T-helper 17 cell (primary cell): ENCODE results near the gene ATP5PO. TPM values are rescaled to one million over a fixed set of nuclear protein-coding genes. Genes with fewer than 3 reads are reported as not detected.
A peak's percentile ranks its signal among the peaks of the same experiment; 100 is the strongest.
"Not testable (repeated sequence)": the region's sequence is repeated elsewhere in the genome, so short reads cannot be mapped to it uniquely, and the experiment has no call there.

Experiments
- ATAC-seq: fragments of 150-1000 bp; cut with Tn5 transposase; 2 replicates; pipeline ENCODE4 v1.10.0; 2021; ENCODE audit warnings: mild to moderate bottlenecking, moderate library complexity
- DNase-seq, 3 donors: peaks; one replicate each; pipeline versions ENCODE4 v3.0.0 to v3.0.0-alpha.2; 2020 to 2021
- H3K9me3 ChIP-seq: one replicate; pipeline ENCODE4 v1.7.0; 2013; ENCODE audit warnings: low read length, mild to moderate bottlenecking; ENCODE audit not compliant: control insufficient read depth, poor library complexity, severe bottlenecking
- H3K27ac Mint-ChIP-seq: one replicate; pipeline ENCODE4 v1.8.0; 2022; ENCODE audit warnings: mild to moderate bottlenecking, moderate library complexity, mixed read lengths
- H3K27me3 Mint-ChIP-seq: one replicate; pipeline ENCODE4 v1.8.0; 2022; ENCODE audit warnings: mixed read lengths
- H3K36me3 Mint-ChIP-seq: one replicate; pipeline ENCODE4 v1.8.0; 2022; ENCODE audit warnings: low read depth, mixed read lengths
- H3K4me1 Mint-ChIP-seq: one replicate; pipeline ENCODE4 v1.8.0; 2022; ENCODE audit warnings: mild to moderate bottlenecking, mixed read lengths
- H3K4me3 Mint-ChIP-seq: one replicate; pipeline ENCODE4 v1.8.0; 2022; ENCODE audit warnings: mild to moderate bottlenecking, moderate library complexity, mixed read lengths
- total RNA-seq, 4 donors: library from RNA in 2 of 4; stranded (reverse) in 2 of 4; gene quantifications; one replicate each; pipeline ENCODE4 v1.2.3 and lab custom pipeline; 2022 to 2026

The ATP5PO gene
- total RNA-seq, 2 donors from 2014 or later: 113 to 116 TPM

GRCh38 chr21:33865996-33866575 is 49.5 kb downstream of the ATP5PO start:
- no peaks in the 10 kb centered on the region for H3K9me3 ChIP-seq
- DNase-seq: no peak
- Mint-ChIP-seq H3K4me1 (peaks cover 2% of the 10 kb centered on the region), H3K27me3 (peaks cover 39% of the 10 kb centered on the region), H3K4me3 (no peak overlapping the region), H3K27ac (no peak overlapping the region), H3K36me3 (peaks cover 2% of the 10 kb centered on the region)
- ATAC-seq: no peak

GRCh38 chr21:33865176-33865575 is 50.4 kb downstream of the ATP5PO start:
- Mint-ChIP-seq H3K4me1 (peaks cover 2% of the 10 kb centered on the region), H3K27ac (peak overlapping the region; percentile 14), H3K36me3 (peaks cover 2% of the 10 kb centered on the region), H3K4me3 (no peak overlapping the region), H3K27me3 (peaks cover 42% of the 10 kb centered on the region)
- no peak for DNase-seq
- no peaks in the 10 kb centered on the region for H3K9me3 ChIP-seq
- ATAC-seq: no peak

- Mint-ChIP-seq H3K36me3 (peaks cover 2% of the 10 kb centered on the region), H3K4me1 (peaks cover 2% of the 10 kb centered on the region), H3K27me3 (peaks cover 43% of the 10 kb centered on the region), H3K27ac (peak overlapping the region; percentile 14), H3K4me3 (no peak overlapping the region)
- ATAC-seq: no peak
- DNase-seq: no peak
- no peaks in the 10 kb centered on the region for H3K9me3 ChIP-seq
These were observed 51.5 kb downstream of the ATP5PO start for GRCh38 chr21:33864150-33864549.

GRCh38 chr21:33863191-33863590 is 52.4 kb downstream of the ATP5PO start:
- H3K4me3 Mint-ChIP-seq, ATAC-seq, H3K36me3 Mint-ChIP-seq, H3K4me1 Mint-ChIP-seq, H3K9me3 ChIP-seq, H3K27ac Mint-ChIP-seq, DNase-seq: not testable (repeated sequence)
- peaks cover 48% of the 10 kb centered on the region for H3K27me3 Mint-ChIP-seq

GRCh38 chr21:33861125-33861524 is 54.5 kb downstream of the ATP5PO start:
- no peaks in the 10 kb centered on the region for H3K9me3 ChIP-seq
- Mint-ChIP-seq H3K27ac (no peak overlapping the region), H3K36me3 (peaks cover 2% of the 10 kb centered on the region), H3K4me3 (no peak overlapping the region), H3K4me1 (no peaks in the 10 kb centered on the region), H3K27me3 (peaks cover 46% of the 10 kb centered on the region)
- ATAC-seq (no peak), DNase-seq (no peak)

- ATAC-seq: no peak
- no peak for DNase-seq
- H3K27ac Mint-ChIP-seq: no peak overlapping the region
These were observed 55.2 kb downstream of the ATP5PO start for GRCh38 chr21:33860332-33860879.

GRCh38 chr21:33859373-33860102 is 56.1 kb downstream of the ATP5PO start:
- no peak for DNase-seq
- no peak overlapping the region for H3K4me3 Mint-ChIP-seq
- H3K9me3 ChIP-seq: no peaks in the 10 kb centered on the region
- no peak overlapping the region for H3K27ac Mint-ChIP-seq
- ATAC-seq: no peak
- H3K27me3 Mint-ChIP-seq: peaks cover 39% of the 10 kb centered on the region
- no peaks in the 10 kb centered on the region for H3K4me1 Mint-ChIP-seq
- H3K36me3 Mint-ChIP-seq: peaks cover 2% of the 10 kb centered on the region

More at GRCh38 chr21:33860332-33860879, 55.2 kb downstream of the ATP5PO start:
- peaks cover 45% of the 10 kb centered on the region for H3K27me3 Mint-ChIP-seq
- H3K4me1 Mint-ChIP-seq: no peaks in the 10 kb centered on the region
- H3K9me3 ChIP-seq: no peaks in the 10 kb centered on the region
- H3K36me3 Mint-ChIP-seq: peaks cover 2% of the 10 kb centered on the region
- no peak overlapping the region for H3K4me3 Mint-ChIP-seq

- Mint-ChIP-seq H3K4me1 (no peaks in the 10 kb centered on the region), H3K27ac (no peak overlapping the region), H3K36me3 (peaks cover 2% of the 10 kb centered on the region), H3K27me3 (peaks cover 39% of the 10 kb centered on the region), H3K4me3 (no peak overlapping the region)
- ATAC-seq (no peak), DNase-seq (no peak)
- H3K9me3 ChIP-seq: no peaks in the 10 kb centered on the region
These were observed 56.8 kb downstream of the ATP5PO start for GRCh38 chr21:33858667-33859372.

- H3K9me3 ChIP-seq: no peaks in the 10 kb centered on the region
- no peak for ATAC-seq
- Mint-ChIP-seq H3K4me1 (no peaks in the 10 kb centered on the region), H3K27ac (no peak overlapping the region), H3K36me3 (peaks cover 2% of the 10 kb centered on the region), H3K27me3 (peaks cover 39% of the 10 kb centered on the region), H3K4me3 (no peak overlapping the region)
- no peak for DNase-seq
These were observed 57.5 kb downstream of the ATP5PO start for GRCh38 chr21:33857846-33858666.

- H3K27ac Mint-ChIP-seq: no peak overlapping the region
- ATAC-seq: no peak
- H3K36me3 Mint-ChIP-seq: no peaks in the 10 kb centered on the region
- H3K27me3 Mint-ChIP-seq: peaks cover 40% of the 10 kb centered on the region
- no peak overlapping the region for H3K4me3 Mint-ChIP-seq
- DNase-seq: no peak
- H3K4me1 Mint-ChIP-seq: no peaks in the 10 kb centered on the region
- H3K9me3 ChIP-seq: no peaks in the 10 kb centered on the region
These were observed 58.6 kb downstream of the ATP5PO start for GRCh38 chr21:33856893-33857527.

- Mint-ChIP-seq H3K27me3 (peaks cover 34% of the 10 kb centered on the region), H3K4me3 (no peak overlapping the region), H3K4me1 (no peaks in the 10 kb centered on the region), H3K36me3 (no peaks in the 10 kb centered on the region), H3K27ac (no peak overlapping the region)
- no peak for ATAC-seq
- no peak for DNase-seq
- no peaks in the 10 kb centered on the region for H3K9me3 ChIP-seq
These were observed 60.4 kb downstream of the ATP5PO start for GRCh38 chr21:33855190-33855589.

- Mint-ChIP-seq H3K4me1 (no peaks in the 10 kb centered on the region), H3K4me3 (no peak overlapping the region), H3K27me3 (peaks cover 34% of the 10 kb centered on the region), H3K27ac (no peak overlapping the region), H3K36me3 (no peaks in the 10 kb centered on the region)
- no peak for DNase-seq
- no peaks in the 10 kb centered on the region for H3K9me3 ChIP-seq
- no peak for ATAC-seq
These were observed 61.0 kb downstream of the ATP5PO start for GRCh38 chr21:33854604-33855003.
